ENCODE measurements around the gene MBD5. TPM values are rescaled to one million over a fixed set of nuclear protein-coding genes. Genes with fewer than 3 reads are reported as not detected.

MBD5 gene
- total and polyA plus RNA-seq, 2 of the 4 experiments (the other 2 are of a cell fraction): 9.8 to 14.2 TPM

- dilution Hi-C loops (cut with HindIII; ENCODE audit: low sequenced_read_pairs, unreplicated experiment): no loop called here
- ChIA-PET POLR2A (ENCODE audit: unreplicated experiment) (no interaction called here), CTCF (no interaction called here)
- no peak overlapping the region for H3K18ac ChIP-seq (ENCODE audit: low read depth, low read length)
- H2BK120ac ChIP-seq (ENCODE audit: low read depth, low read length): no peak overlapping the region
- no CpG with 5 or more reads among the region's 6 CpGs for WGBS, 2 experiments (ENCODE audit: extremely low coverage in 2 of 2, insufficient read length in 1 of 2)
- intact Hi-C loops (cut with micrococcal nuclease): no loop called here
- TF ChIP-seq CEBPB (IDR thresholded peaks at IDR 0.05; ENCODE audit: low read depth, low read length) (peak; percentile 65), RCOR1 (IDR thresholded peaks at IDR 0.05; ENCODE audit: insufficient replicate concordance, low read length) (no peak)
- no peaks in the 10 kb centered on the region for H3K36me3 ChIP-seq (ENCODE audit: control insufficient read depth, insufficient read depth, low read length)
- no peaks in the 10 kb centered on the region; the same call in 1 of the 2 replicates for H3K4me1 ChIP-seq (ENCODE audit: control insufficient read depth, insufficient read depth, low read length)
- BruUV-seq (replicated peaks): no TSS peak
- in situ Hi-C loops (cut with MboI; ENCODE audit: low sequenced_read_pairs): no loop called here
- ATAC-seq (ENCODE audit: low read depth): no peak
- no peak overlapping the region for H3K4ac ChIP-seq (ENCODE audit: low read depth, low read length)
- no peak overlapping the region for H2BK15ac ChIP-seq (ENCODE audit: low read depth, low read length)
- H4K5ac ChIP-seq (ENCODE audit: low read depth, low read length): no peak overlapping the region
- DNase-seq: no peak
- H3K9me1 ChIP-seq (ENCODE audit: insufficient read depth, low read length): no peaks in the 10 kb centered on the region
- H3K9me3 ChIP-seq (ENCODE audit: control insufficient read depth, insufficient read depth, low read length): no peaks in the 10 kb centered on the region; the same call in 1 of the 2 replicates
- no peak overlapping the region for H3K9ac ChIP-seq (ENCODE audit: low read depth, low read length)
- H2AK5ac ChIP-seq (ENCODE audit: low read depth, low read length): no peak overlapping the region
- H3K23ac ChIP-seq (ENCODE audit: low read depth, low read length): no peak overlapping the region
- H2BK5ac ChIP-seq (ENCODE audit: low read depth, low read length, poor library complexity, severe bottlenecking): no peak overlapping the region
- H3K56ac ChIP-seq (ENCODE audit: extremely low read depth, insufficient read depth, low read length): no peak overlapping the region
- no peak overlapping the region for H3K14ac ChIP-seq (replicated peaks; ENCODE audit: low read depth, low read length)
- no peak overlapping the region for H2BK20ac ChIP-seq (ENCODE audit: low read depth, low read length)
- no peak overlapping the region for H2AFZ ChIP-seq (replicated peaks; ENCODE audit: low read length, poor library complexity)
- H4K8ac ChIP-seq (ENCODE audit: low read depth in 2 of 2, low read length in 2 of 2): no peak overlapping the region
- no peak overlapping the region for H3K4me2 ChIP-seq (ENCODE audit: low read depth, low read length)
- H4K20me1 ChIP-seq (ENCODE audit: insufficient read depth, low read length): no peaks in the 10 kb centered on the region
- H3K27me3 ChIP-seq (ENCODE audit: control insufficient read depth, insufficient read depth, low read length): peaks cover under 1% of the 10 kb centered on the region; the same call in 1 of the 2 replicates
- H4K91ac ChIP-seq (ENCODE audit: insufficient read depth, low read depth, low read length): no peak overlapping the region
- no peak overlapping the region for H2AK9ac ChIP-seq (replicated peaks; ENCODE audit: low read depth, low read length, poor library complexity)
- H3K27ac ChIP-seq (ENCODE audit: insufficient read depth, low read length): no peak overlapping the region
- no peaks in the 10 kb centered on the region for H3K79me1 ChIP-seq (ENCODE audit: low read depth in 1 of 2, low read length in 2 of 2)
- no peak overlapping the region for H3K4me3 ChIP-seq (ENCODE audit: insufficient read depth, low read depth, low read length)
These were observed 534.9 kb downstream of the MBD5 start for GRCh38 chr2:148555622-148556294.

Data from IMR-90 (cell line).